Measurements from ENCODE around the gene FLYWCH2.
A peak's percentile ranks its signal among the peaks of the same experiment; 100 is the strongest.

FLYWCH2 gene

DNA sequence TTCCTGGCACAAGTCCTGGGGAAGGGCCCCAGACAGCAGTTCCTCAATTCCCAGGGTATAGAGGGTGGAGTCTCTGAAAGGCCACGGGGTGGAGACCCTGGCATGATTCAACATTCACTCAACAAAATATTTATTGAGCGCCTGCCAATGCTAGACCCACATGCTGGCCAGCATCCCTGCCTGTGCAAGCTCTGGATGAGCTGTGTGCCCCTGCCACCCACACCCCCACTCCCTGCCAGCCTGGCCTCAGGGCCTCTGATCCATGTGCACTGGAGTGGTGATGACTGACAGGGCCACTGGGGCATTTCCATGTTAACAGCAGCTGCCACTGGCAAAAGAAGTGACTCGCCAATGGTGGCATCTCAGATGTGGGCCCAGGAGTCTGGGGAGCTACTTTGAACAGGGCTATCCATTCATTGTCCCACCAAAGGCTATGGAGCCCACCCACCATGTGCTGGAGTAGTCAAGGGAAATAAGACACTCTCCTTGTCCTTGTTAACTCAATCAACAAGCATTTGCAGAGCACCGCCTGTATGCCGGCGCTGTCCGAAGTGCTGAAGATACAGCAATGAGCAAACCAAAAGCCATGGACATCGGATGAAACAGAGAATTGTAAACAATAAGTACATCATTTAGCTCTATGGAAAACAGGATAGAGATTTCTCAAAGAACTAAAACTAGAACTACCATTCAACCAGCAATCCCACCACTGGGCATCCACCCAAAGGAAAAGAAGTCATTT, 22.0 kb upstream of the FLYWCH2 start:
- DNase-seq = no peak
- Histone ChIP-seq H3K27ac (no peak overlapping the region), H3K9me3 (ENCODE audit: severe bottlenecking) (no peaks in the 10 kb centered on the region), H3K27me3 (ENCODE audit: insufficient read depth, low read depth, severe bottlenecking) (no peaks in the 10 kb centered on the region), H3K4me3 (ENCODE audit: low read depth, low read length) (no peak overlapping the region), H3K36me3 (no peaks in the 10 kb centered on the region)
- TF ChIP-seq CTCF (IDR thresholded peaks at IDR 0.05; ENCODE audit: low read depth, low read length) = no peak

- Histone ChIP-seq H3K9me3 (ENCODE audit: severe bottlenecking) (no peaks in the 10 kb centered on the region), H3K4me3 (ENCODE audit: low read depth, low read length) (no peak overlapping the region), H3K36me3 (no peaks in the 10 kb centered on the region), H3K27ac (no peak overlapping the region), H3K27me3 (ENCODE audit: insufficient read depth, low read depth, severe bottlenecking) (no peaks in the 10 kb centered on the region)
- DNase-seq = no peak
- no peak for TF ChIP-seq CTCF (IDR thresholded peaks at IDR 0.05; ENCODE audit: low read depth, low read length)
Observed at GRCh38 chr16:2865651-2866050, 17.4 kb upstream of the FLYWCH2 start.

GRCh38 chr16:2866431-2866830, 16.6 kb upstream of the FLYWCH2 start:
- no peak overlapping the region for H3K4me3 ChIP-seq (ENCODE audit: low read depth, low read length)
- H3K27me3 ChIP-seq (ENCODE audit: insufficient read depth, low read depth, severe bottlenecking) = no peaks in the 10 kb centered on the region
- H3K36me3 ChIP-seq = no peaks in the 10 kb centered on the region
- TF ChIP-seq CTCF (IDR thresholded peaks at IDR 0.05; ENCODE audit: low read depth, low read length) = no peak
- no peaks in the 10 kb centered on the region for H3K9me3 ChIP-seq (ENCODE audit: severe bottlenecking)
- H3K27ac ChIP-seq = no peak overlapping the region
- DNase-seq = no peak

- Histone ChIP-seq H3K27me3 (ENCODE audit: insufficient read depth, low read depth, severe bottlenecking) (no peaks in the 10 kb centered on the region), H3K4me3 (ENCODE audit: low read depth, low read length) (peak overlapping the region; percentile 71)
Observed at GRCh38 chr16:2867661-2867986, 15.4 kb upstream of the FLYWCH2 start.

DNA sequence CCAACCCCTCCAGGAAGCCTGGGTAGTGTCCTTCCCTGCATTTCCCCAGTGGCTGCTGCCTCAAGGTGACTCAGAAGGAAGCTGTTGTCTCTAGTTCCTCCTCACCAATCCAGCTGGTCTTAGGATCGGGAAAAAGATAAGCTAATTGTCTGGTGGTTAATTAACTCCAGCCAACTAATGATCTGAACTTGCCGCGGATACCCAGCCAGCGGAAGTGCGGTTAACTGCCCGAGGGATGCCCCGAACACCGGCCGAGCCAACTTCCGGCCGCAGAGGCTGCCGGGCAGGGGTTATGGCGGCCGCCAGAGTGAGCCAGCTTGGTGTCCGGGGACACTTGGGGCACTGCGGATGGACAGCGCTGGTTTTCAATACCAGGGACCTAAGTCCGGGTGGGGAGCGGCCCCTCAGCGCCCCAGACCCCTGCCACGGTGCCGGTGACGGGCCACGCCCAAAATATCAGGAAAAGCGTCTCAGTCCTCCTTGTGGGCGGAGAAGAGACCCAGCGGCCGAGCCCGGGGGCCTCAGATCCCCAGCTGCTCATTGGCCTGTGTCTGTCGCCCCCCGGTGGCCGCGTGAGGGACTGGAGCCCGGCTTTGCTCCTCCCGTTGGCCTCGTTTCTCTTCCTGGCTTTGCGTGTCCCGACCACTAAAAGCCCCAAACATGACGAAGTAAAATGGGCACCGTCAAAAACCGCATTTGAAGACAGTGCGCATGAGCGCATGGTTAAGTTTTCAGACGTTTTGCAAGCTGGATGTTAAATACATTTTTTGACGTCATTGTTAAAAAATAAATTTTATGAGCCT, 14.8 kb upstream of the FLYWCH2 start:
- no peaks in the 10 kb centered on the region for H3K27me3 ChIP-seq (ENCODE audit: insufficient read depth, low read depth, severe bottlenecking)
- peak; percentile 93 for DNase-seq
- H3K36me3 ChIP-seq = no peaks in the 10 kb centered on the region
- peak overlapping the region; percentile 71 for H3K4me3 ChIP-seq (ENCODE audit: low read depth, low read length)
- H3K9me3 ChIP-seq (ENCODE audit: severe bottlenecking) = no peaks in the 10 kb centered on the region
- peak; percentile 93 for TF ChIP-seq CTCF (IDR thresholded peaks at IDR 0.05; ENCODE audit: low read depth, low read length)
- peak overlapping the region; percentile 85 for H3K27ac ChIP-seq

More at GRCh38 chr16:2867661-2867986, 15.4 kb upstream of the FLYWCH2 start:
- Histone ChIP-seq H3K36me3 (no peaks in the 10 kb centered on the region), H3K9me3 (ENCODE audit: severe bottlenecking) (no peaks in the 10 kb centered on the region), H3K27ac (peak overlapping the region; percentile 85)
- TF ChIP-seq CTCF (IDR thresholded peaks at IDR 0.05; ENCODE audit: low read depth, low read length) = no peak
- no peak for DNase-seq

Data from WERI-Rb-1 (cell line).